PC-3 (cell line): ENCODE data around the gene ZNF614. TPM values are rescaled to one million over a fixed set of nuclear protein-coding genes. Genes with fewer than 3 reads are reported as not detected.
"Not testable (repeated sequence)": the region's sequence is repeated elsewhere in the genome, so short reads cannot be mapped to it uniquely, and the experiment has no call there.

Experiments
- ATAC-seq: fragments of 200-7000 bp; cut with Tn5 transposase; 2 replicates; pipeline ENCODE4 v1.9.1; 2020; ENCODE audit warnings: mild to moderate bottlenecking, moderate library complexity
- BruUV-seq: library from RNA; stranded (reverse); fragments of 400-500 nt; replicated peaks from 2 replicates; lab custom pipeline; 2021; lab: Mats Ljungman, UMichigan
- CTCF ChIA-PET: fragments of 300-600 bp; sonication (Branson Sonifier 250); formaldehyde crosslinking; loops from one replicate; lab custom pipeline; 2022; ENCODE audit warnings: antibody characterized with exemption; lab: Charles Lee
- POLR2A ChIA-PET: fragments of 300-600 bp; sonication (Branson Sonifier 250); formaldehyde crosslinking; loops from one replicate; lab custom pipeline; 2022; ENCODE audit warnings: antibody characterized with exemption; ENCODE audit not compliant: unreplicated experiment; lab: Charles Lee
- DNase-seq: peaks from one replicate; pipeline ENCODE4 v3.0.0-alpha.2; 2015
- H2AFZ ChIP-seq: fragments of 300-600 bp; sonication (generic); 2 replicates; pipeline ENCODE4 v1.6.0; 2016; ENCODE audit warnings: antibody characterized with exemption, low read length
- H3F3A ChIP-seq: fragments of 300-600 bp; sonication (generic); one replicate; pipeline ENCODE4 v1.6.0; 2017; ENCODE audit warnings: antibody characterized with exemption, low read length, control low read depth, mild to moderate bottlenecking; ENCODE audit not compliant: unreplicated experiment
- H3K27ac ChIP-seq: fragments of 300-600 bp; sonication (generic); 2 replicates; pipeline ENCODE4 v1.5.1; 2016; ENCODE audit warnings: mild to moderate bottlenecking, low read length
- H3K27me3 ChIP-seq: fragments of 300-600 bp; sonication (generic); 2 replicates; pipeline ENCODE4 v1.6.1; 2016; ENCODE audit warnings: low read length, mixed read lengths
- H3K36me3 ChIP-seq: fragments of 300-600 bp; sonication (generic); 2 replicates; pipeline ENCODE4 v1.6.1; 2016; ENCODE audit warnings: low read depth, mixed run types, low read length, mixed read lengths
- H3K4me1 ChIP-seq: fragments of 300-600 bp; sonication (generic); 2 replicates; pipeline ENCODE4 v1.5.1; 2016; ENCODE audit warnings: low read length; ENCODE audit not compliant: insufficient read depth
- H3K4me2 ChIP-seq: fragments of 300-600 bp; sonication (generic); 2 replicates; pipeline ENCODE4 v1.6.0; 2016; ENCODE audit warnings: low read length
- H3K4me3 ChIP-seq: fragments of 300-600 bp; sonication (generic); 2 replicates; pipeline ENCODE4 v1.5.1; 2016; ENCODE audit warnings: mild to moderate bottlenecking, low read length, mixed read lengths
- H3K79me2 ChIP-seq: fragments of 300-600 bp; sonication (generic); 2 replicates; pipeline ENCODE4 v1.6.1; 2017; ENCODE audit warnings: low read length, mixed read lengths
- H3K9ac ChIP-seq: fragments of 300-600 bp; sonication (generic); 2 replicates; pipeline ENCODE4 v1.6.0; 2016; ENCODE audit warnings: mild to moderate bottlenecking, low read length
- H3K9me2 ChIP-seq: fragments of 300-600 bp; sonication (generic); replicated peaks from 2 replicates; pipeline ENCODE4 v1.6.1; 2016; ENCODE audit warnings: mixed run types, low read length, mixed read lengths
- H3K9me3 ChIP-seq: fragments of 300-600 bp; sonication (generic); 2 replicates; pipeline ENCODE4 v1.6.1; 2016; ENCODE audit warnings: low read length, mixed read lengths
- H4K20me1 ChIP-seq: fragments of 300-600 bp; sonication (generic); 2 replicates; pipeline ENCODE4 v1.6.1; 2016; ENCODE audit warnings: low read length, mixed read lengths
- CTCF ChIP-seq: fragments of 300-600 bp; sonication (generic); conservative IDR thresholded peaks from 2 replicates; pipeline ENCODE4 v1.5.1; 2017; ENCODE audit warnings: antibody characterized with exemption, low read depth, mild to moderate bottlenecking, low read length
- EZH2 ChIP-seq: fragments of 300-600 bp; sonication (generic); IDR thresholded peaks from one replicate; pipeline ENCODE4 v1.6.1; 2017; ENCODE audit warnings: antibody characterized with exemption, mild to moderate bottlenecking, low read length; ENCODE audit not compliant: unreplicated experiment
- EZH2phosphoT487 ChIP-seq: fragments of 300-600 bp; sonication (generic); IDR thresholded peaks from 2 replicates; pipeline ENCODE4 v1.6.1; 2018; ENCODE audit warnings: mild to moderate bottlenecking, antibody characterized with exemption, low read length, borderline replicate concordance
- intact Hi-C: fragments of 100-400 bp; cut with micrococcal nuclease; formaldehyde crosslinking; loops from 2 replicates; pipeline ENCODE4 v1.9.0; 2023
- total RNA-seq: library from RNA; depleted of rRNA; stranded (reverse); fragments of >200 nt; gene quantifications from 2 replicates; pipeline ENCODE4 v1.2.3, GENCODE V29; 2014

Gene ZNF614
- total RNA-seq, 1 experiment from 2014 or later: 10.4 TPM

DNA sequence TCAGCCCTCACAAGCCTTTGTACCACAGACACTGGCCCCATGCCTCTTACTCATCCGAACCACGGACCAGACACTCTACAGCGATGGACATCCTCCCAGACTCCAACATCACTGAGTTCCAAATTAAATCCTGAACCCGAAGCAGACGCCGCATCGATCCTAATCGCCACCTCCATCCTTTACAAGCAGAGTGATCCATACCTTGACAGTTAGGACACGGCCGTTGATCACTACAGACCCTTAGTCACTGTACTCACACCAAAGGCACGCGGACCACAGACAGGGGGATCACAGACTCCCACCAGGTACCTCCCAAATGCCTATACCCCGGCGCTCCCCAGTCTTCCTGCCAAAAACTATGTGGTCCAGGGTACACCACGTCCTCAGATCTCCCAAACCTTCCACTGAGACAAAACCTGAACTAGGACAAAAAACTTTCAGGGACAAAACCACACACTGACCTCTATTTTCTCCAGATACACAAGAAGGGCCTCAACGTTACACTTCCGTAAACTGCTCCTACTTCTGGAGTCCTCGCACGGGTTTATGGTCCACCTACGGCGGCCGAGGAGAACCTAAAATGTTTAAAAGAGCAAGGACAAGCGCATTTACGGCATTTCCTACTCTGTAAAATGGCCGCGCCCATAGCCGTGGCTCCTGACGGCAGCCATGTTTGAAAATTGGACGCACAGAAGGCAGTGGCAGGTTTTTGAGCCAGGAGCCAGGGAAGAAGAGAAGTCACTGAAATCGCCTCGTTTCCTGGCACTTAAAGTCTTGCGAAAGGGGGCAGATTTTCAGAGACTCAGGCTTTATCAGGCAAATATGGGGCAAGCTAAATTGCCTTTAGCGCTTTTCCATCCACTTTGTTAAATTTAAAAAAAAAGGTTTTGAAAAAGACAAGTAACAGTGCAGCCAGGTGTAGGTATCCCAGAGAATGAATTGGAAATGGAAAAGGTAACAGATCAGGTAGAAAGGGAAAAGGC, 41.6 kb downstream of the ZNF614 start, which contains the start of gene ZNF350:
ZNF350 (minus strand) TSS at position 532 of the 983 bp plus-strand sequence. CDS start 12,480 bp downstream, outside the sequence.
- no peaks in the 10 kb centered on the region for H3K27me3 ChIP-seq
- H3K9ac ChIP-seq: peak within 1 kb of the TSS; percentile 78
- peak within 1 kb of the TSS; percentile 79 for H3K4me2 ChIP-seq
- intact Hi-C loops: loop anchor here (1.0 kb wide), 1 partner anchor 59 kb away; the partner anchor contains the start of gene ZNF613
- BruUV-seq: TSS peak; percentile 75
- H3K9me3 ChIP-seq: peaks cover 76% of the 10 kb centered on the region
- H2AFZ ChIP-seq: peak within 1 kb of the TSS; percentile 79
- ATAC-seq: peak; percentile 94
- no peak within 1 kb of the TSS for H3K27ac ChIP-seq
- H3K4me3 ChIP-seq: peak within 1 kb of the TSS; percentile 86
- H3K9me2 ChIP-seq: no peaks in the 10 kb centered on the region
- CTCF ChIA-PET: no interaction called here
- peaks cover 55% of the 10 kb centered on the region for H3K36me3 ChIP-seq
- H3K79me2 ChIP-seq: peaks cover 44% of the 10 kb centered on the region
- POLR2A ChIA-PET: no interaction called here
- no peaks in the 10 kb centered on the region for H3F3A ChIP-seq
- DNase-seq: peak; percentile 97
- H4K20me1 ChIP-seq: no peaks in the 10 kb centered on the region
- H3K4me1 ChIP-seq: no peaks in the 10 kb centered on the region
- no peak for TF ChIP-seq EZH2
- TF ChIP-seq EZH2phosphoT487: no peak
- TF ChIP-seq CTCF: no peak

DNA sequence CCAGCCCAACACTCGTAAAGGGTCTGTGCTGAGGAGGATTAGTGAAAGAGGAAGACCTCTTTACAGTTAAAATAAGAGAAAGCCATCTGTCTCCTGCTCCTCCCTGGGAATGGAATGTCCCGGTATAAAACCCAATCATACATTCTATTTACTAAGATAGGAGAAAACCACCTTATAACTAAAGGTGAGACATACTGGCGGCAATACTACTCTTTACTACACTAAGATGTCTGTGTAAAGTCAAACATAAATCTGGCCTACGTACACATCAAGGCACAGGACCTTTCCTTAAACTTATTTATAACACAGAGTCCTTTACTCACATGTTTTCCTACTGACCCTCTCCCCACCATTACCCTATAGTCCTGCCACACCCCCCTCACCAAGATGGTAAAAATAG, 44.8 kb downstream of the ZNF614 start:
- DNase-seq (no peak), ATAC-seq (no peak)
- Histone ChIP-seq H3K4me1 (no peaks in the 10 kb centered on the region), H3K9me2 (no peaks in the 10 kb centered on the region), H4K20me1 (no peaks in the 10 kb centered on the region), H3K27me3 (no peaks in the 10 kb centered on the region), H3K4me2 (no peak overlapping the region), H3K9ac (no peak overlapping the region), H3K36me3 (peaks cover 73% of the 10 kb centered on the region), H3K4me3 (no peak overlapping the region), H3F3A (no peaks in the 10 kb centered on the region), H2AFZ (no peak overlapping the region), H3K27ac (no peak overlapping the region), H3K9me3 (peaks cover 82% of the 10 kb centered on the region), H3K79me2 (peaks cover 48% of the 10 kb centered on the region)
- intact Hi-C loops: no loop called here
- ChIA-PET POLR2A (no interaction called here), CTCF (no interaction called here)
- no TSS peak for BruUV-seq
- no peak for TF ChIP-seq CTCF
- TF ChIP-seq EZH2: no peak
- TF ChIP-seq EZH2phosphoT487: no peak

GRCh38 chr19:51980926-51981325, 47.3 kb downstream of the ZNF614 start:
- CTCF ChIA-PET, DNase-seq, H3K9me2 ChIP-seq, H2AFZ ChIP-seq, H3K27me3 ChIP-seq, POLR2A ChIA-PET, intact Hi-C loops, H3K4me3 ChIP-seq, H3K27ac ChIP-seq, H3F3A ChIP-seq, H3K4me2 ChIP-seq, H3K9ac ChIP-seq, H3K4me1 ChIP-seq, BruUV-seq, H4K20me1 ChIP-seq, ATAC-seq: not testable (repeated sequence)
- H3K36me3 ChIP-seq: peaks cover 91% of the 10 kb centered on the region
- H3K79me2 ChIP-seq: peaks cover 41% of the 10 kb centered on the region
- peaks cover 83% of the 10 kb centered on the region for H3K9me3 ChIP-seq
